NCI-H774 (cell line): ENCODE results near the gene CDK6.
"Not testable (repeated sequence)": the region's sequence is repeated elsewhere in the genome, so short reads cannot be mapped to it uniquely, and the experiment has no call there.

Experiments
- DNase-seq: peaks from one replicate; lab custom pipeline; 2025; lab: John Stamatoyannopoulos, UW

CDK6 gene

DNA sequence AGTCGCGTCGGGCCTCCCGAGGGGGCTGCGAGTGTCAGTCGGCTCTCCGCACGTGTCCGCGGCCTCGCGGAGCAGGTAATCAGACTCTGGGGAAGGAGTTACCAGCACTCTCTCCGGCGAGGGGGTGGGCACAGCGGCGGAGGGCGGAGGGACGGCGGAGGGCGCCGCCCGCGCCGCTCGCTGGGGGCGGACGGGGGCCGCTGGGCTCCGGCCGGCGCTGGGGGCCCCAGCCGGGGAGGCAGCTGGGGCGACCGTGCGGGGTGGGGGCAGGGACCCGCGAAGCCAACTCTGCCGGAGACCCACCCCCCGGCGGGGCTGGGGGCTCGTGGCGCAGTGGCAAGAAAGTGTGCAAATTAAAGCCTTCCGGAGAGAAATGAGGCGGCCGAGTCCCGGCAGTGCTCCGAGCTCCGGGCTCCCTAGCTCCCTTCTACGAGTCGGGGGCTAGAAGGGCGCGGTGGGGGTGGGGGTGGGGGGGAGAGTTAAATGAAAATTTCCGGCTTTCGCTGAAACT, at the start of gene CDK6:
Gene CDK6, minus strand, starts transcription at position 85 of the 511 bp plus-strand sequence. CDS start 3,250 bp downstream, outside the sequence.
- DNase-seq, result no peak

DNA sequence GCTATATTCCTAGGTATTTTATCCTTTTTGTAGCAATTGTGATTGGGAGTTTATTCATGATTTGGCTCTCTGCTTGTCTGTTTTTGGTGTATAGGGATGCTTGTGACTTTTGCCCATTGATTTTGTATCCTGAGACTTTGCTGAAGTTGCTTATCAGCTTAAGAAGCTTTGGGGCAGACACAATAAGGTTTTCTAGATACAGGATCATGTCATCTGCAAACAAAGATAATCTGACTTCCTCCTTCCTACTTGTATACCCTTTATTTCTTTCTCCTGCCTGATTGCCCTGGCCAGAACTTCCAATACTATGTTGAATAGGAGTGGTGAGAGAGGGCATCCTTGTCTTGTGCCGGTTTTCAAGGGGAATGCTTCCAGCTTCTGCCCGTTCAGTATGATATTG, 49.7 kb upstream of the CDK6 start:
- not testable (repeated sequence) for DNase-seq

GRCh38 chr7:92884218-92884617, 47.8 kb upstream of the CDK6 start:
- DNase-seq, result no peak

DNA sequence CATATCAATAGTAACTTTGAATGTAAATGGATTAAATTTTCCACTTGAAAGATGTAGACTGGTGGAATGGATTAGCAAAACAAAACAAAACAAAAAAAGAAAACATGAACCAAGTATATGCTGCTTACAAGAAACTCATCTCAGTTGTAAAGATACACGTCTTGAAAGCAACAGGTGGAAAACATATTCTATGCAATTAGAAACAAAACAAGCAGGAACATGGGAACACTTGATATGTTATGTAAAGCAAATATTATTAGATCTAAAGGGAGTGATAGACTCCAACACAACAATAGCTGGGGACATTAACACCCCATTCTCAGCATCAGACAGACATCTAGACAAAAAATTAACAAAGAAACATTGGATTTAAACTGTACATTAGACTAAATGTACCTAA, 46.4 kb upstream of the CDK6 start:
- DNase-seq, result no peak

DNA sequence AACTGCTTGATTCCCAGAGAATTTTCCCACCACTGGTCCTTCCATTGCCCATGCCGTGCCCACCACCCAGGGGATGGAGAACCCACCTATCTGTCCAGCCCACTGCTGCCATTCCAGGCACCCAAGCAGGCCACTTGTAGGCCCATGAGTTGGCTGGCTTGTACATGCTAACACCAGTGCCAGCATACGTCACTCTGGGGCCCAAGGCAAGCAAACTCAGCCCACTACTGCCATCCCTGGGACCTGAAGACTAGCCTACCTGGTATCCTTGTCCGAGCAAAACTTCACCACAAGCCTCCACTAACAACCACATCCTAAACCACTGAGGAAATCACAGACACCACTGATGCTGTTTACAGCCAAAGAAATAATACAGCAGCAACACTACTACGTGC, 44.7 kb upstream of the CDK6 start:
- no peak for DNase-seq

- DNase-seq, result no peak
These were observed 44.1 kb upstream of the CDK6 start for GRCh38 chr7:92880212-92881090.

DNA sequence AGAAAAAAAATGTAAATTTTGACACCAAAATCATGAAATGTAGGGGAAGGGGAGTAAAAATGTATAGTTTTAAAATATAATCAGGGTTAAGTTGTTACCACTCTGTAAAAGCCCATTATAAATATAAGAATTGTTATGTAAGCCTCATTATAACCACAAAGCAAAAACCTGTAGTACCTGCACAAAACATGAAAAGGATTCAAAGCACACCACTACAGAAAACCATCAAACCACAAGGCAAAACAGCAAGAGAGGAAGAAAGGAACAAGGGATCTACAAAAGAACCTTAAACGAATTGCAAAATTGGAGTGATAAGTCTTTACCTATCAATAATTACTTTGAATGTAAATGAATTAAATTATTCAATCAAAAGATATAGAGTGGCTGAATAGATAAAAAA, 41.0 kb upstream of the CDK6 start:
- DNase-seq, result no peak

DNA sequence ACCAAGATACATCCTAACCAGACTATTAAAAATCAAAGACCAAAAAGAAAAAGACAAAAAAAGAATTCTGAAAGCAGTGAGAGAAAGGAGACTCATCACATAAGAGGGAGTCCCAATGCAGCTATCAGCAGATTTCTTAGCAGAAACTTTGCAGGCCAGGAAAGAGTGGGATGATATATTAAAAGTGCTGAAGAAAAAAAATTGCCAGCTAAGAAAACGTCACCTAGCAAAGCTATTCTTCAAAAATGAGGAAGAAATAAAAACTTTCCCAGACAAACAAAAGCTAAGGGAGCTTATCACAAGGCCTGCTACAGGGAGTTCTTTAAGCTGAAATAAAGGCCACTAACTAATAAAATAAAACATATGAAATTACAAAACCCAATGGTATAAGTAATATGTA, 40.5 kb upstream of the CDK6 start:
- no peak for DNase-seq

DNA sequence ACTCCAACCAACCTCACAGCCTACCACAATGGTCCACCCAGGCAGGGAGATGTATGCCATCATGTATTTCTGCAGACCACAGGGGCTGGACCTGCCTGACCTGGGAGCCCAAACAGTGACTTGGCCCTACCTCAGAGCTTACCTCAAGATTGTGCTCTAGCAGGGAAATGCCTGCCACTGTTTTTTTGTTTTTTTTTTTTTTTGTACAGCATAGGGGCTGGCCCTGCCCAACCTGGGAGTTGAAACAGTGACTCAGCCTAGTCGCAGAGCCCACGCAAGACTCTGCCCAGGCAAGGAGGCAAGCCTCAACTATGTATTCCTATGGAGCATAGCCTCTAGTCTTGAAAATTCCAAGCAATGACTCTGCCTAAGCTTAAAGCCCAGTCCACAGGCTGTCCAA, 39.3 kb upstream of the CDK6 start:
- DNase-seq, result no peak

DNA sequence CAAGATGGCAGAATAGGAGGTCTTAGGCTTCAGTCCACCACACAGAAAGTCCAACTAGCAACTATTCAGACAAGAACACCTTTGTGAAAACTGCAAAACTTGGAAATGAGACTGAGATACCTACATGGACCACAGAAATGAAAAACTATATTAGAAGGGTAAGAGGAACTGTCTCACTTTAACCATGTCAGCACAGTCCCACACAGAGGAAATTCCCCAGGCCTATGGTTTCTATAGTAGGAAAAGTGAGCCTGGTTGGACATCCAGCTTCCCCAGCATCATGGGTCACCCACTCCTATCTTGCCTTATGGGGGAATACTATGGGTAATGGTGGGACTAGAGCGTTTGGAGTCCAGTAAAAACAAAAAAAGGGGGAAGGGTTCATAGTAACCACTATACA, 38.8 kb upstream of the CDK6 start:
- no peak for DNase-seq

DNA sequence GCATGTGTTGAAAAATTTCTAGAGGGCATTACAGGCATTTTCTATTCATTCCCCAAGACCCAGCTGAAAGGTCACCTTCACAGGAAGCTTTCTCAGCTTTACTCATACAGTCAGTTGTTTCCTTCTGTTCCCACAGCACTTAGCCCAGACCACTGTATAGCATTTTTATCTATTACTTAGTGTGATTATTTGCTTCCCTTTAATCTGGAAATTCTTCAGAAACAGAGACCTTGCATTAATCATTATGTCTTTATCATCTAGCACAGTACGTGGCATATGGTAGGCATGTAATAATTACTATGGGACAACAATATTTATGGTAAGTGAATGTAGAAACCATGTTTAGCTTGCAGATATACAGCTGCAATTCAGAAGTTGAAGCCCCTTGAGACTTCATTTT, 38.2 kb upstream of the CDK6 start:
- DNase-seq, result no peak

DNA sequence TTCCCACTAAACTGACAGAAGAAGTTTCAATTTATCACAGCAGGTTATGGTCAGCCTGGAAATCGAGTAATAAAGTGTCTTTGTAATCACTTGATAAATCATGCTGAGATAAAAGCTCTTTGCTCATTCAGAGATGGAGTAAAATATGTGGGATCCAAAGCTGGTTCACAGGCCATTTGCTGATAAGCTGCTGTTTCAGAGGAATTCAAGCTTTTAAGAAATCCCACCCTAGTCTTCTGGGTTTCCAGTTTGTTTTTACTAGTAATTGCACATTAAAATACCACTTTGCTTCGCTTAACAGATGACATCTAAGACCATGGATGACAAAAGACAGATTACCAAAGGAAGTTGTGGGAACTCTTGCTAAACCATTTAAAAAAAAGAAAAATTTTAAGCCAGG, 37.4 kb upstream of the CDK6 start:
- no peak for DNase-seq

- no peak for DNase-seq
These were observed 36.3 kb upstream of the CDK6 start for GRCh38 chr7:92872701-92873100.

GRCh38 chr7:92868683-92869293, 32.4 kb upstream of the CDK6 start:
- DNase-seq, result no peak

- not testable (repeated sequence) for DNase-seq
These were observed 27.8 kb upstream of the CDK6 start for GRCh38 chr7:92864169-92864568.

- no peak for DNase-seq
These were observed 20.1 kb upstream of the CDK6 start for GRCh38 chr7:92856436-92856835.

- no peak for DNase-seq
These were observed 18.3 kb upstream of the CDK6 start for GRCh38 chr7:92854501-92855238.

DNA sequence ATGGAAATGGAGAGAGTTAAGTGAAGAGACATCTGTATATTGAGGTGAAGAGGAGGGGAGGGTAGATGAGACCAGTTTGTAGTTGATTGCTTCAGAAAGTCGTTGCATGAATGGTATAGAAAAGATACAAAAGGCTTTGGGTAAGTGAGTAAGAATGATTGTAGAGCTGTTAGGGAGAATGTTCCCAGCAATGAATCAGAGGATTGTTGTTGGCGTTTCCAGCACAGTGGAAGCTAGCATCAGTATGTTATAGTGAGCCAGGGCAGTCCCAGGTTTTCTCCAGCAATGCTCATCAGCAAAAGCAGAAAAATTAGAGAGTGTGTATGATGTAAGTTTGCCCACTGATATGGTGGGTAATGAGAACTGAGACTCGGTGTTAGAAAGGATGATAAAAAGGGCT, 15.4 kb upstream of the CDK6 start:
- DNase-seq, result no peak

- DNase-seq, result no peak
These were observed 14.1 kb upstream of the CDK6 start for GRCh38 chr7:92850516-92850915.

DNA sequence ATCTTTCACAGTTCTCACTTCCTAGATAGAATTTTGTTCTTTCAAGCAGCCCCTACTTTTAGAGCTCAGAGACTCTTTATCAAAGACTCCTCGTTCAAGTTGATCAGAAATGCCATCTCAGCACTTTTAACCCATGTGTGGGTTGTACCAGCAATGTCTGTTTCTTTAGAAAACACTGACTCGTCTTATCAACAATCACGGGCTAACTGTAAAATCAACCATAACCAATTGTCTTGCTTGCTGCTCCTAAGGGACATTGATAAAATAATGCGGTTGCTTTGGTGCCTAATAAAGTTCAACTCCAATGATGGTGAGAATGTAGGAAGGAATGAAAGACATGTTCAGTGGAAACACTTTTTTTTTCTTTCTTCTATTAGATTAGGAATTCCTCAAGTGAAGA, 12.9 kb upstream of the CDK6 start:
- DNase-seq, result no peak

DNA sequence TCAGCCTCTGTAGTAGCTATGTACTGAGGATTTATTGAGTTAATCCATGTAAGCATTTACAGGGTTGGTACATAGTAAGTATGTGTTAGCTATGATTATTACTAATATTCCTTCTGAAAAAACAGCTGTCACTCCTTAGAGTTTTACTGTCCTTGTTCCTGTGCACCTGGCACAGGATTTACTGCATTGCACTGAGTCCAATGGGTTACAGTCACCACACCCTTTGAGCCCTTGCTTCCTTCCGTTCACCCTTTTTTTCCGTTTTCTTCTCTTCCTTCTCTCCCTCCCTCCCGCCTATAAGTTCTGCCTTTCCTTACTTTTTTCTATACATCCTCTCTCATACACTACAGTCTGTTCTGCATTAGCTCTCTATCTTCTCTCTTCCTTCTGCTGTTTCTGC, 12.5 kb upstream of the CDK6 start:
- no peak for DNase-seq

DNA sequence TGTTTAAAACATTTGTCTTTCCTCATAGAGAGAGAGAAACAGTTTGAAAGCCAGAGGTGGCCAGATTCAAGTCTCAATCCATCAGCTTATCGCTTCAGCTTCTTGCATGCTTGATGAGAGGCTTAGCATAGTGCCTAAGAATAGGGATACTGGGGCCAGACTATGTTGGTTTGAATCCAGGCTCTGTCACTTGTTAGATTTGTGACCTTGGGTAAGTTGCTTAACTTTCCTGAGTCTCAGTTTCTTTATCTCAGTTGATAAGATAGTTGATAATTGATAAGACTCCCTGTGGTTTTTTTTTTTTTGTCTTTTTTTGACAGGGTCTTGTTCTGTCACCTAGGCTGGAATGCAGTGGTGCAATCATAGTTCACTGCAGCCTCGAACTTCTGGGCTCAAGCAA, 12.1 kb upstream of the CDK6 start:
- no peak for DNase-seq

- no peak for DNase-seq
These were observed 10.9 kb upstream of the CDK6 start for GRCh38 chr7:92847305-92847704.
